Measurements from ENCODE around the gene SIRPB1. TPM values are rescaled to one million over a fixed set of nuclear protein-coding genes. Genes with fewer than 3 reads are reported as not detected.
"Not testable (repeated sequence)": the region's sequence is repeated elsewhere in the genome, so short reads cannot be mapped to it uniquely, and the experiment has no call there.

Gene SIRPB1
- total and polyA plus RNA-seq, 3 donors from 2014 or later: 0.84 to 1.9 TPM; not detected in 1

DNA sequence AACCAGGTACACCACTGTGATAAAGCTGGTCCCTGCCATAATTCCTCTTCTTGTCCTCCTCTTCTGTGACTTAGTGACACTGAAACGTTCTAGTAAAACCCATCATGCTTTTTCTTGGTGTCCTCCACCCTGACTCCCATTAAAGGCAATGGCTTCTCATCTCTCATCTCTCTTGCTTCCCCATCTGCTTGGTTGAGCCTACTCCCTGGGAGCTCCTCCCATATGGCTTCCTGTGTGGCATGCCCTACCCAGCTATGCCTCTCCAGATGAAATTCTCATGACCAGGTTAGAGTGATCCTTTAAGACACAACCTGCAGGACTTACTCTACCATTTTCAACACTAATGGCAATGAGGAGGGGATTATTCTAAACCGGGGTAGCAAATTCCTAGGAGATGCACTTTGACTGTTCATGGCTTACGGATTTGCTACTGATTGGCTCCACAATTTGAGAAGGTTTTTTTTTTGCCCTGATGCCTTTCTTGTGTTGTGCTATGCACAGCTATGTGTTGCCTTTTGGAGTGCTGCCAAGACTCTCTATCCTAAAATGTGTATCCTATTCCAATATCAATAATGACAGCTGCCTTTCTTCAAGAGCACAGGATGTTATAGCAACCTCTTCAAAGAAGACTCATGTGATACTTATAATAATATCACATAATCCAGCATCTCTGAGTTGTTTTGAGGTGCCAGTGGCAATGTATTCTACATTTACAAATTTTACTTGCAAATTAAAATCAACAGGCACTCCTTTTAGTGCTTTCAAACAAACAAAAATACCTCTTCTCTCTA, 31.7 kb upstream of the SIRPB1 start:
- TF ChIP-seq CTCF (IDR thresholded peaks at IDR 0.05): no peak
- no peak for TF ChIP-seq POLR2A (IDR thresholded peaks at IDR 0.05)
- Histone ChIP-seq H3K36me3 (ENCODE audit: low read depth, missing control alignments) (no peaks in the 10 kb centered on the region), H3K4me3 (no peak overlapping the region), H3K27me3 (no peaks in the 10 kb centered on the region), H3K9me3 (no peaks in the 10 kb centered on the region), H3K4me1 (no peaks in the 10 kb centered on the region), H3K27ac (no peak overlapping the region)
- intact Hi-C loops (cut with DNase I; ENCODE audit: low total_unique reads): no loop called here
- no peak for DNase-seq
- 51 to 73% methylated on average over 3 of the region's 3 CpGs for WGBS, 2 donors

DNA sequence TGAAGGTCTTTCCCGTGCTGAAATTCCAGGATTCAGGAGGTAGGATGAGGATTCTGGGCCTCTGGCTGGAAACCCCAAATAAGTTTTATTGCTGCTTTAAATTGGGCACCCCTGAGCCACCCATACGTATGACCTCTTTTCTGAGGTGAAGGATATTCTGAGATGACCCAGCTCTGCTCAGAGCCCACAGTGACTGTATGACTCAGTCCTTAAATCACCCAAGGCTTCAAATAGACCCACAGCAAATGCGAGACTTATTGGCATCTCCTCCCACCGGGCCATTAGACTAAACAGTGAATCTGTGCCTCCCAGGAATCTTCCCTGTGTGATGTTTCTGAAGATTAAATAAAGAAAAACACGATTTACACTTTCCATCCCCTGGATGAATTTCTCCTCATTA, 28.3 kb upstream of the SIRPB1 start:
- no peaks in the 10 kb centered on the region for H3K36me3 ChIP-seq (ENCODE audit: low read depth, missing control alignments)
- H3K27me3 ChIP-seq: no peaks in the 10 kb centered on the region
- intact Hi-C loops (cut with DNase I; ENCODE audit: low total_unique reads): no loop called here
- TF ChIP-seq POLR2A (IDR thresholded peaks at IDR 0.05) (no peak), CTCF (IDR thresholded peaks at IDR 0.05) (no peak)
- no peaks in the 10 kb centered on the region for H3K4me1 ChIP-seq
- no peak for DNase-seq
- H3K27ac ChIP-seq: no peak overlapping the region
- H3K9me3 ChIP-seq: no peaks in the 10 kb centered on the region
- 60 to 78% methylated on average over 5 of the region's 5 CpGs for WGBS, 2 donors
- no peak overlapping the region for H3K4me3 ChIP-seq

DNA sequence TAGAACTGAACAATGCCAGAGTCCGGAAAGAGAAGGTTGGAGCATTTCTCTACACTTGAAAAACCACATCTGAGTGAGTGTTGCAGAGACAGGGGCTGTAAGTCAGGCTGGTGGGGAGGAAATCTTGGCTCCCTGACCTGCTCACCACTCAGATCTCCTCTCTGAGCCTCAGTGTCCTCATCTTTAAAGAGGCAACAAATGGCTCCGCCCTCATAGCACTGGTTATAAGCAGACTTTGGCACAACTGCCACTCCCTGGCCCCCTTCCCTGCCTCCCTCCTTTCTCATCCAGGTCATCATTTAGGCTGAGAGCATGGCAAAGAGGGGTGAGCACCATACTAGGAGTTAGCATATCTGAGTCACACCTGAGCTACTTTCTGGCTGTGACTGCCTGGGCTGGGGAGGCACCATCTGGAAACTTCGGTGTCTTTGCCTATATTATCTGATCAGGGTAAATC, 27.2 kb upstream of the SIRPB1 start:
- H3K9me3 ChIP-seq: no peaks in the 10 kb centered on the region
- no peak overlapping the region for H3K27ac ChIP-seq
- DNase-seq: no peak
- H3K4me3 ChIP-seq: no peak overlapping the region
- WGBS, 2 donors: 92 to 93% methylated on average over 3 of the region's 3 CpGs
- H3K4me1 ChIP-seq: no peaks in the 10 kb centered on the region
- intact Hi-C loops (cut with DNase I; ENCODE audit: low total_unique reads): no loop called here
- no peaks in the 10 kb centered on the region for H3K36me3 ChIP-seq (ENCODE audit: low read depth, missing control alignments)
- TF ChIP-seq CTCF (IDR thresholded peaks at IDR 0.05) (no peak), POLR2A (IDR thresholded peaks at IDR 0.05) (no peak)
- H3K27me3 ChIP-seq: no peaks in the 10 kb centered on the region

GRCh38 chr20:1644101-1644962, 24.5 kb upstream of the SIRPB1 start:
- Histone ChIP-seq H3K27ac (no peak overlapping the region), H3K4me3 (no peak overlapping the region), H3K36me3 (ENCODE audit: low read depth, missing control alignments) (no peaks in the 10 kb centered on the region), H3K27me3 (no peaks in the 10 kb centered on the region), H3K4me1 (no peaks in the 10 kb centered on the region), H3K9me3 (no peaks in the 10 kb centered on the region)
- WGBS, 2 donors: 87 to 97% methylated on average over 4 to 8 of the region's 8 CpGs
- TF ChIP-seq CTCF (IDR thresholded peaks at IDR 0.05): no peak
- TF ChIP-seq POLR2A (IDR thresholded peaks at IDR 0.05): no peak
- intact Hi-C loops (cut with DNase I; ENCODE audit: low total_unique reads): no loop called here
- DNase-seq: no peak

DNA sequence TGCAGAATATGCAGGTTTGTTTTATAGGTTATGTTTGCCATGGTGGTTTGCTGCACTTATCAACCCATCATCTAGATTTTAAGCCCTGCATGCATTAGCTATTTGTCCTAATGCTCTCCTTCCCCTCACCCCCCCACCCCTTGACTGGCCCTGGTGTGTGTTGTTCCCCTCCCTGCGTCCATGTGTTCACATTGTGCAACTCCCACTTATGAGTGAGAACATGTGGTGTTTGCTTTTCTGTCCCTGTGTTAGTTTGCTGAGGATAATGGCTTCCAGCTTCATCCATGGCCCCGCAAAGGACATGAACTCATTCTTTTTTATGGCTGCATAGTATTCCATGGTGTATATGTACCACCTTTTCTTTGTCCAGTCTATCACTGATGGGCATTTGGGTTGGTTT, 18.8 kb upstream of the SIRPB1 start:
- 87 to 92% methylated on average over 2 of the region's 2 CpGs for WGBS, 2 donors
- H3K27ac ChIP-seq; intact Hi-C loops (cut with DNase I; ENCODE audit: low total_unique reads); DNase-seq; H3K9me3 ChIP-seq; H3K4me3 ChIP-seq; H3K4me1 ChIP-seq; H3K36me3 ChIP-seq (ENCODE audit: low read depth, missing control alignments); H3K27me3 ChIP-seq: not testable (repeated sequence)

All from testis (tissue), 3 donors.